Measurements from ENCODE around the gene PRELP. TPM values are rescaled to one million over a fixed set of nuclear protein-coding genes. Genes with fewer than 3 reads are reported as not detected.

PRELP gene
- total and polyA plus RNA-seq, 2 donors = 0.09 to 7.5 TPM

GRCh38 chr1:203536980-203537455 lies 61.4 kb downstream of the PRELP start:
- 97% methylated on average over 3 of the region's 3 CpGs for WGBS
- Histone ChIP-seq H3K4me3 (ENCODE audit: low read length in 2 of 2) (no peak overlapping the region), H3K4me1 (ENCODE audit: control insufficient read depth in 2 of 2, insufficient read depth in 2 of 2, low read length in 2 of 2) (no peaks in the 10 kb centered on the region), H3K27ac (ENCODE audit: low read depth in 1 of 2, low read length in 1 of 2) (no peak overlapping the region), H3K27me3 (ENCODE audit: control insufficient read depth in 2 of 2, insufficient read depth in 1 of 2, low read length in 1 of 2) (no peaks in the 10 kb centered on the region), H3K9me3 (ENCODE audit: control insufficient read depth in 2 of 2, insufficient read depth in 1 of 2, low read length in 1 of 2) (no peaks in the 10 kb centered on the region), H3K36me3 (ENCODE audit: control insufficient read depth in 2 of 2, insufficient read depth in 2 of 2, low read length in 1 of 2) (no peaks in the 10 kb centered on the region)
- no peak for DNase-seq (ENCODE audit: low read depth in 6 of 9, low spot score in 9 of 9)

DNA sequence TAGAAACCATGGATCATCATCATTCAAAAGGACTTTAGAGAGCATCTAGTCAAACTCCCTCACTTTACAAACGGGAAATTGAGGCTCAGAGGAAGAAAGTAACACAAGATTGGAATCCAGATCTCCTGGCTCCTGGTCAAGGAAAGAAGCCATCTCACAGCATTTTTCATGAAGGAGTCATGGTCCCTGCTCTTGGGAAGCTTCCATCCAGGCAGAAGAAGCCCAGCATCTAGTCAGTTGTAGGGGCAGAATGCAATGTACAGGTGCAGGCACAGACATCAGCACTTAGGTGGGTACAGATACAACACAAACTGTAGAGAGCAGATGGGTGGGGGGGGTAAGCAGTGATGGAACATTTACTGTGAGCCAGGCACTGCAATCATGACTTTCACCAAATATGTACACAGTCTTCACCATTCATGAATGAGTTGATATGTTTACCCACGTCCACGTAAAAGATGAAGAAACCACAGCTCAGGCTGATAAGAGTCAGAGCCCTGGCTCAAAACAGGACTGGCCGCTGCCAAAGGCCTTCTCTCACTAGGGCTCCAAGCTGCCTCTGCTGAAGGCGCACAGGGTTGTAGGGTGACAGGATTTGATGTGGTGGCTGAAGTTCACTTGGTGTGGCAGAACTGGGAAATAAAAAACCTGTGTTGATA lies 62.3 kb downstream of the PRELP start:
- DNase-seq (ENCODE audit: low read depth in 6 of 9, low spot score in 9 of 9) = no peak
- no peaks in the 10 kb centered on the region for H3K4me1 ChIP-seq (ENCODE audit: control insufficient read depth in 2 of 2, insufficient read depth in 2 of 2, low read length in 2 of 2)
- no peak overlapping the region for H3K27ac ChIP-seq (ENCODE audit: low read depth in 1 of 2, low read length in 1 of 2)
- WGBS = 95% methylated on average over 5 of the region's 5 CpGs
- H3K36me3 ChIP-seq (ENCODE audit: control insufficient read depth in 2 of 2, insufficient read depth in 2 of 2, low read length in 1 of 2) = no peaks in the 10 kb centered on the region
- no peak overlapping the region for H3K4me3 ChIP-seq (ENCODE audit: low read length in 2 of 2)
- no peaks in the 10 kb centered on the region for H3K9me3 ChIP-seq (ENCODE audit: control insufficient read depth in 2 of 2, insufficient read depth in 1 of 2, low read length in 1 of 2)
- no peaks in the 10 kb centered on the region for H3K27me3 ChIP-seq (ENCODE audit: control insufficient read depth in 2 of 2, insufficient read depth in 1 of 2, low read length in 1 of 2)

DNA sequence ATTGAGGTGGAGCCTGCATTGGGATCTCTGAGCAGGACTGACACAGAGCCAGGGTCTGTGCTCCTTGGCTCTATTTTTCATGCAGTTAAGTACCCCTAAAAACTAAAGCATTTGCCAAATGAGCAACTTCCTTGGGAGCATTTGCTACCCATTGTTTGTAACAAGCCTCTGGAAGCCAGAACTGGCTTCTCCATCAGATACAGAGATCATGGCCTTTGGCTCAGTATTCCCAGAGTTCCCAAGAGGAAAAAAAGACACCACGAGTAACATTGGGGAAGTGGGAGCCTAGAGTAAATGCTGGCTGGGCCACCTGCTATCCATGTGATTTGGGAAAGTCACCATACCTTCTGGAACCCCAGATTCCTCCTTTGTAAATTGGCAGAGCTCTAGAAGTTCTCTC lies 63.1 kb downstream of the PRELP start:
- Histone ChIP-seq H3K27ac (ENCODE audit: low read depth in 1 of 2, low read length in 1 of 2) (no peak overlapping the region), H3K27me3 (ENCODE audit: control insufficient read depth in 2 of 2, insufficient read depth in 1 of 2, low read length in 1 of 2) (no peaks in the 10 kb centered on the region), H3K4me1 (ENCODE audit: control insufficient read depth in 2 of 2, insufficient read depth in 2 of 2, low read length in 2 of 2) (no peaks in the 10 kb centered on the region), H3K9me3 (ENCODE audit: control insufficient read depth in 2 of 2, insufficient read depth in 1 of 2, low read length in 1 of 2) (no peaks in the 10 kb centered on the region), H3K4me3 (ENCODE audit: low read length in 2 of 2) (no peak overlapping the region), H3K36me3 (ENCODE audit: control insufficient read depth in 2 of 2, insufficient read depth in 2 of 2, low read length in 1 of 2) (no peaks in the 10 kb centered on the region)
- no peak for DNase-seq (ENCODE audit: low read depth in 6 of 9, low spot score in 9 of 9)
- 84% methylated on average over 1 of the region's 1 CpG for WGBS

DNA sequence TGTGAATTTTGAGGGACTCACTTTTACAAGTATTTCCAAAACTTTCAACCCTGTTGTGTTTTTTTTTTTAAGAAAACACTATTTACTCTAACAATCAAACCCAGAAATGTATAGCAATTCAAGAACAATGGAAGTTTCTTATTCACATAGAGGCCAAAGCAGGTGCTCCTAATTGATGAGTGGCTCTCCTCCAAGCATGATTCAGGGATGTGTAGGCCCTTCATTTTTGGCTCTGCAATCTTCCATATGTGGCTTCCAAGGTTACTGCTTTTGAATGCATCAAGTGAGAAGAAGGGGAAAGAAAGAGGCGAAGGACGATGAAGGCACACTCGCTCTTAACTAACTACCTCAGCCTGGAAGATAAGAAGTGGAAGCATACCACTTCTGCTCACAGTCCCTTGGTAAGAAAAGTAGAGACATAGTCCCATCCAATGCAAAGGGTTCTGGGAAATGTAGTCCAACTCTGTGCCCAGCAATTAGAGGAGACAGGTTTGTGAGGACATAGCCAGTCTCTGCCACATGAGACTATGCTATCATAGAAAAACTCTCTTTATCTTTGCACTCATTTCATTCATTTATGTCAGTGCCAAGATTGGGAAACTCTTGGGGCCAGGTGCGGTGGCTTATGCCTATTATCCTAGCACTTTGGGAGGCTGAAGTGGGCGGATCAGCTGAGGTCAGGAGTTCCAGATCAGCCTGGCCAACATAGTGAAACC lies 64.4 kb downstream of the PRELP start:
- 96% methylated on average over 5 of the region's 5 CpGs for WGBS
- Histone ChIP-seq H3K4me3 (ENCODE audit: low read length in 2 of 2) (no peak overlapping the region), H3K36me3 (ENCODE audit: control insufficient read depth in 2 of 2, insufficient read depth in 2 of 2, low read length in 1 of 2) (no peaks in the 10 kb centered on the region), H3K27me3 (ENCODE audit: control insufficient read depth in 2 of 2, insufficient read depth in 1 of 2, low read length in 1 of 2) (no peaks in the 10 kb centered on the region), H3K9me3 (ENCODE audit: control insufficient read depth in 2 of 2, insufficient read depth in 1 of 2, low read length in 1 of 2) (no peaks in the 10 kb centered on the region), H3K27ac (ENCODE audit: low read depth in 1 of 2, low read length in 1 of 2) (no peak overlapping the region), H3K4me1 (ENCODE audit: control insufficient read depth in 2 of 2, insufficient read depth in 2 of 2, low read length in 2 of 2) (no peaks in the 10 kb centered on the region)
- DNase-seq (ENCODE audit: low read depth in 6 of 9, low spot score in 9 of 9) = no peak

Other genes with a start within 250 kb of the PRELP start
- 6.2 TPM for gene CHIT1, start 246.1 kb upstream of the PRELP start, total RNA-seq
- 36.0 TPM for gene CHIT1, start 246.1 kb upstream of the PRELP start, polyA plus RNA-seq
- 174 TPM for gene BTG2, start 170.3 kb upstream of the PRELP start, total RNA-seq
- 171 TPM for gene BTG2, start 170.3 kb upstream of the PRELP start, polyA plus RNA-seq
- 7.1 TPM for gene FMOD, start 124.7 kb upstream of the PRELP start, total RNA-seq
- 7.5 TPM for gene FMOD, start 124.7 kb upstream of the PRELP start, polyA plus RNA-seq
- 0.09 TPM for gene OPTC, start 18.3 kb downstream of the PRELP start, total RNA-seq
- 0.39 TPM for gene OPTC, start 18.3 kb downstream of the PRELP start, polyA plus RNA-seq
- gene ATP2B4, start 151.0 kb downstream of the PRELP start, total RNA-seq = 19.9 TPM
- 35.5 TPM for gene ATP2B4, start 151.0 kb downstream of the PRELP start, polyA plus RNA-seq